ENCODE results near the gene VCX2.

GRCh38 chrX:8192276-8192675 lies 21.2 kb upstream of the VCX2 start:
- TF ChIP-seq POLR2A (IDR thresholded peaks at IDR 0.05), result no peak
- no peak for TF ChIP-seq EP300 (IDR thresholded peaks at IDR 0.05)
